ENCODE measurements around the gene CCDC170.

The CCDC170 gene

DNA sequence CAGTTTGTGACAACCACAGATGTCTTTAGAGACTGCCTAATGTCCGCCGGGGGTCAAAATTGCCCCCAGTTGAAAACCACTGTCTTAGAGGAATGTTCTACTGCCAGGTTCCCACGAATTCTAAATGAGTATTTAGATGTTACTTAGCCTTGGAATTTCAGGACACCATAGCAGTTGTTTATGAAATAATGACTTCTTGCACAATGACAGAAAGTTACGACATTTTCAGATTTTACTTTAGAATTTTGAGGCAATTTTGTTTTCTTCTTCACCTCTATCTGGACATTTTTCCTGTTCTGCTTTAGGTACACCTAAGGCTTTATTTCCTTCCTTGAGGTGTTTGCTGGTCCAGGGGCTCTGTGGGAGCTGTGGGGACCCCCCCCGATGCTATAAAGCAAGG is 83.4 kb downstream of the CCDC170 start:
- Histone ChIP-seq H3K27ac (no peak overlapping the region), H3K27me3 (ENCODE audit: control insufficient read depth, insufficient read depth, low read length) (no peaks in the 10 kb centered on the region), H3K4me3 (ENCODE audit: low read depth, low read length) (no peak overlapping the region), H3K9ac (no peak overlapping the region), H3K79me2 (no peaks in the 10 kb centered on the region), H3K4me2 (ENCODE audit: low read length) (no peak overlapping the region), H3K36me3 (ENCODE audit: control insufficient read depth, insufficient read depth, low read length) (no peaks in the 10 kb centered on the region), H3K4me1 (no peaks in the 10 kb centered on the region), H2AFZ (no peak overlapping the region), H3K9me3 (ENCODE audit: control insufficient read depth, low read length) (no peaks in the 10 kb centered on the region)
- TF ChIP-seq, protein P1, sequence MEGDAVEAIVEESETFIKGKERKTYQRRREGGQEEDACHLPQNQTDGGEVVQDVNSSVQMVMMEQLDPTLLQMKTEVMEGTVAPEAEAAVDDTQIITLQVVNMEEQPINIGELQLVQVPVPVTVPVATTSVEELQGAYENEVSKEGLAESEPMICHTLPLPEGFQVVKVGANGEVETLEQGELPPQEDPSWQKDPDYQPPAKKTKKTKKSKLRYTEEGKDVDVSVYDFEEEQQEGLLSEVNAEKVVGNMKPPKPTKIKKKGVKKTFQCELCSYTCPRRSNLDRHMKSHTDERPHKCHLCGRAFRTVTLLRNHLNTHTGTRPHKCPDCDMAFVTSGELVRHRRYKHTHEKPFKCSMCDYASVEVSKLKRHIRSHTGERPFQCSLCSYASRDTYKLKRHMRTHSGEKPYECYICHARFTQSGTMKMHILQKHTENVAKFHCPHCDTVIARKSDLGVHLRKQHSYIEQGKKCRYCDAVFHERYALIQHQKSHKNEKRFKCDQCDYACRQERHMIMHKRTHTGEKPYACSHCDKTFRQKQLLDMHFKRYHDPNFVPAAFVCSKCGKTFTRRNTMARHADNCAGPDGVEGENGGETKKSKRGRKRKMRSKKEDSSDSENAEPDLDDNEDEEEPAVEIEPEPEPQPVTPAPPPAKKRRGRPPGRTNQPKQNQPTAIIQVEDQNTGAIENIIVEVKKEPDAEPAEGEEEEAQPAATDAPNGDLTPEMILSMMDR (IDR thresholded peaks at IDR 0.05) = no peak

DNA sequence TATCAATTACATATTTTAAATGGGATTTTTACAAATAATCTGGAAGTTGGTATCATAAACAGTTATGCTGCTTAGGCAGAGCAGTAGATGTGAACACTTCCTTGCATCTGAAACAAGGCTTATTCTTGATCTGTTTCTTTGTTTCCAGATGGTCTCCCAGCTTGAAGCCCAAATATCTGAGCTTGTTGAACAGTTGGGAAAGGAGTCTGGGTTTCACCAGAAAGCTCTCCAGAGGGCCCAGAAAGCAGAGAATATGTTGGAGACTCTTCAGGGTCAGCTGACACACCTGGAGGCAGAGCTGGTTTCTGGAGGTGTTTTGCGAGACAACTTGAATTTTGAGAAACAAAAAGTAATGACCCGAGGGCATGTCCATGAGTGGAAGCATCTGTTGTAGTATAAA is 91.9 kb downstream of the CCDC170 start:
- no peaks in the 10 kb centered on the region for H3K27me3 ChIP-seq (ENCODE audit: control insufficient read depth, insufficient read depth, low read length)
- H3K4me1 ChIP-seq = no peaks in the 10 kb centered on the region
- H3K9ac ChIP-seq = no peak overlapping the region
- no peaks in the 10 kb centered on the region for H3K79me2 ChIP-seq
- H3K27ac ChIP-seq = no peak overlapping the region
- no peak overlapping the region for H2AFZ ChIP-seq
- TF ChIP-seq, protein P1 (IDR thresholded peaks at IDR 0.05) = no peak
- no peaks in the 10 kb centered on the region for H3K36me3 ChIP-seq (ENCODE audit: control insufficient read depth, insufficient read depth, low read length)
- no peak overlapping the region for H3K4me2 ChIP-seq (ENCODE audit: low read length)
- no peak overlapping the region for H3K4me3 ChIP-seq (ENCODE audit: low read depth, low read length)
- no peaks in the 10 kb centered on the region for H3K9me3 ChIP-seq (ENCODE audit: control insufficient read depth, low read length)

DNA sequence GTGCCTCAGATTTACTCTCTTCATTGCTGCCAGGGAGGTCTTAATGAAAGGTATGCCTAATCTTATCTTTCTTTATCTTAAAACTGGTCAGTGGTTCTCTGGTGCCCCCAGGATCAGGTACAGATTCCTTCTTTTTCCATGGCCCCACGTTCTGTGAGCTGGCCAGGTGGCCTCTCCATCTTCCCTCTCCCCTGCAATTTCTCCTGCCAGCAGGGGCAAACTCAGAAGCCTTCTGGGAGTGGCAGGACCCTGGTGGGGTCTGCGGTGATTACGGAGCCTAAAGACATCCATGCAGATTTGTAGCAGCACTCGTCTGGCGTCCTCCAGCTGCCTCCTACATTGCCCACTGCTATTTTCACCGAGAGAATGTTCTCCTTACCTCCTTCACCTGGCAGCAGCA is 95.8 kb downstream of the CCDC170 start:
- no peak overlapping the region for H3K4me3 ChIP-seq (ENCODE audit: low read depth, low read length)
- TF ChIP-seq, protein P1 (IDR thresholded peaks at IDR 0.05) = no peak
- H3K36me3 ChIP-seq (ENCODE audit: control insufficient read depth, insufficient read depth, low read length) = no peaks in the 10 kb centered on the region
- H3K9ac ChIP-seq = no peak overlapping the region
- H2AFZ ChIP-seq = no peak overlapping the region
- no peaks in the 10 kb centered on the region for H3K4me1 ChIP-seq
- H3K9me3 ChIP-seq (ENCODE audit: control insufficient read depth, low read length) = no peaks in the 10 kb centered on the region
- H3K4me2 ChIP-seq (ENCODE audit: low read length) = no peak overlapping the region
- H3K27ac ChIP-seq = no peak overlapping the region
- H3K79me2 ChIP-seq = no peaks in the 10 kb centered on the region
- no peaks in the 10 kb centered on the region for H3K27me3 ChIP-seq (ENCODE audit: control insufficient read depth, insufficient read depth, low read length)

DNA sequence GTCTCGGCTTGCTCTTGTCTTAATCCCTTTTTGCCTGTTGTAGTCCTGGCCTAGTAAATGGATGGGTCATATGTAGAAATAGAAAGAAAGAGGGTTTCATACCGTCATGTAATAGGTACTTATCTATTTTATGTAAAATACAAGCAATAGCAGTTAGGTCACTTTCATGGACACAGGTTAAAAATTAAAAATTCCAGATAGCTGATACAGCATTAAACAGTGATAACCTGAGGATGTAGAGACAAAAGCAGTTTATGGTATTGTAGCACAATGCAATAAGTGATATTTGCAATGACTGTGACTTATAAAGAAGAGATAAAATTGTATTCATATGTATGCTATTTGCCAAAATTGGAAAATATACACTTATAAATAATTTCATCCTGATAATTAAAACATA is 96.9 kb downstream of the CCDC170 start:
- no peaks in the 10 kb centered on the region for H3K79me2 ChIP-seq
- no peak overlapping the region for H3K4me3 ChIP-seq (ENCODE audit: low read depth, low read length)
- no peak overlapping the region for H2AFZ ChIP-seq
- no peak overlapping the region for H3K9ac ChIP-seq
- H3K4me1 ChIP-seq = no peaks in the 10 kb centered on the region
- H3K36me3 ChIP-seq (ENCODE audit: control insufficient read depth, insufficient read depth, low read length) = no peaks in the 10 kb centered on the region
- H3K27me3 ChIP-seq (ENCODE audit: control insufficient read depth, insufficient read depth, low read length) = no peaks in the 10 kb centered on the region
- no peak overlapping the region for H3K27ac ChIP-seq
- TF ChIP-seq, protein P1 (IDR thresholded peaks at IDR 0.05) = no peak
- H3K4me2 ChIP-seq (ENCODE audit: low read length) = no peak overlapping the region
- H3K9me3 ChIP-seq (ENCODE audit: control insufficient read depth, low read length) = no peaks in the 10 kb centered on the region

DNA sequence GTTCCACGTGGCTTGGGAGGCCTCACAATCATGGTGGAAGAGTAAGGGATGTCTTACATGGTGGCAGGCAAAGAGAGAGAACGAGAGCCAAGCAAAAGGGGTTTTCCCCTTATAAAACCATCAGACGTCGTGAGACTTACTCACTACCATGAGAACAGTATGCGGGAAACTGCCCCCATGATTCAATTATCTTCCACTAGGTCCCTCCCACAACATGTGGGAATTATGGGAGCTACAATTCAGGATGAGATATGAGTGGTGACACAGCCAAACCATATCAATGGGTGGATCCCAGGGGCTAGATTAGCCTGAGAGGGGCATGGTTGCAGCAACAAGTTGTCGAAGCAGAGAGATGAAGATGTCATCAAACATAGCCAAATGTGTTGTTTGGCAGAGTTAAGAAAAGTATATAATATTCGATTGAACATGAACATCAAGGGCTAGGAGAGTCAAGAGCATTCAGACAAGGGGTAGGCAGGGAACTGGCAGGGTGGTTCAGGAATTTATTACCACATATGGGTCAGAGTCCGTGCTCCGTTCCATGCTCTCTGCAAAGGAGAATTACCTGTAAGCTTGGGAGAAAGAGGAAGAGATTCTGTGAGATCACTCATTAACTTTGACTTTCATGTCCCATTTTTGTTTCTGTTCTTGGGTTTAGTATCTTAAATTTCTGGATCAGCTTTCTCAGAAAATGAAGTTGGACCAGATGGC is 98.8 kb downstream of the CCDC170 start:
- Histone ChIP-seq H3K36me3 (ENCODE audit: control insufficient read depth, insufficient read depth, low read length) (no peaks in the 10 kb centered on the region), H3K9ac (no peak overlapping the region)

More for the DNA sequence above, 98.8 kb downstream of the CCDC170 start:
- Histone ChIP-seq H3K4me1 (no peaks in the 10 kb centered on the region), H3K79me2 (no peaks in the 10 kb centered on the region), H3K27ac (no peak overlapping the region), H3K9me3 (ENCODE audit: control insufficient read depth, low read length) (no peaks in the 10 kb centered on the region), H3K27me3 (ENCODE audit: control insufficient read depth, insufficient read depth, low read length) (no peaks in the 10 kb centered on the region), H3K4me2 (ENCODE audit: low read length) (no peak overlapping the region), H3K4me3 (ENCODE audit: low read depth, low read length) (no peak overlapping the region), H2AFZ (no peak overlapping the region)
- TF ChIP-seq, protein P1 (IDR thresholded peaks at IDR 0.05) = no peak
